GM18909 (cell line): ENCODE measurements around the gene ICE2.
A peak's percentile ranks its signal among the peaks of the same experiment; 100 is the strongest.

Experiments
- ATAC-seq: cut with Tn5 transposase; IDR thresholded peaks from one replicate; pipeline ENCODE4 v1.9.1; 2021; ENCODE audit warnings: mild to moderate bottlenecking; ENCODE audit not compliant: unreplicated experiment, poor library complexity

ICE2 gene, protein sequence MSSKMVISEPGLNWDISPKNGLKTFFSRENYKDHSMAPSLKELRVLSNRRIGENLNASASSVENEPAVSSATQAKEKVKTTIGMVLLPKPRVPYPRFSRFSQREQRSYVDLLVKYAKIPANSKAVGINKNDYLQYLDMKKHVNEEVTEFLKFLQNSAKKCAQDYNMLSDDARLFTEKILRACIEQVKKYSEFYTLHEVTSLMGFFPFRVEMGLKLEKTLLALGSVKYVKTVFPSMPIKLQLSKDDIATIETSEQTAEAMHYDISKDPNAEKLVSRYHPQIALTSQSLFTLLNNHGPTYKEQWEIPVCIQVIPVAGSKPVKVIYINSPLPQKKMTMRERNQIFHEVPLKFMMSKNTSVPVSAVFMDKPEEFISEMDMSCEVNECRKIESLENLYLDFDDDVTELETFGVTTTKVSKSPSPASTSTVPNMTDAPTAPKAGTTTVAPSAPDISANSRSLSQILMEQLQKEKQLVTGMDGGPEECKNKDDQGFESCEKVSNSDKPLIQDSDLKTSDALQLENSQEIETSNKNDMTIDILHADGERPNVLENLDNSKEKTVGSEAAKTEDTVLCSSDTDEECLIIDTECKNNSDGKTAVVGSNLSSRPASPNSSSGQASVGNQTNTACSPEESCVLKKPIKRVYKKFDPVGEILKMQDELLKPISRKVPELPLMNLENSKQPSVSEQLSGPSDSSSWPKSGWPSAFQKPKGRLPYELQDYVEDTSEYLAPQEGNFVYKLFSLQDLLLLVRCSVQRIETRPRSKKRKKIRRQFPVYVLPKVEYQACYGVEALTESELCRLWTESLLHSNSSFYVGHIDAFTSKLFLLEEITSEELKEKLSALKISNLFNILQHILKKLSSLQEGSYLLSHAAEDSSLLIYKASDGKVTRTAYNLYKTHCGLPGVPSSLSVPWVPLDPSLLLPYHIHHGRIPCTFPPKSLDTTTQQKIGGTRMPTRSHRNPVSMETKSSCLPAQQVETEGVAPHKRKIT

DNA sequence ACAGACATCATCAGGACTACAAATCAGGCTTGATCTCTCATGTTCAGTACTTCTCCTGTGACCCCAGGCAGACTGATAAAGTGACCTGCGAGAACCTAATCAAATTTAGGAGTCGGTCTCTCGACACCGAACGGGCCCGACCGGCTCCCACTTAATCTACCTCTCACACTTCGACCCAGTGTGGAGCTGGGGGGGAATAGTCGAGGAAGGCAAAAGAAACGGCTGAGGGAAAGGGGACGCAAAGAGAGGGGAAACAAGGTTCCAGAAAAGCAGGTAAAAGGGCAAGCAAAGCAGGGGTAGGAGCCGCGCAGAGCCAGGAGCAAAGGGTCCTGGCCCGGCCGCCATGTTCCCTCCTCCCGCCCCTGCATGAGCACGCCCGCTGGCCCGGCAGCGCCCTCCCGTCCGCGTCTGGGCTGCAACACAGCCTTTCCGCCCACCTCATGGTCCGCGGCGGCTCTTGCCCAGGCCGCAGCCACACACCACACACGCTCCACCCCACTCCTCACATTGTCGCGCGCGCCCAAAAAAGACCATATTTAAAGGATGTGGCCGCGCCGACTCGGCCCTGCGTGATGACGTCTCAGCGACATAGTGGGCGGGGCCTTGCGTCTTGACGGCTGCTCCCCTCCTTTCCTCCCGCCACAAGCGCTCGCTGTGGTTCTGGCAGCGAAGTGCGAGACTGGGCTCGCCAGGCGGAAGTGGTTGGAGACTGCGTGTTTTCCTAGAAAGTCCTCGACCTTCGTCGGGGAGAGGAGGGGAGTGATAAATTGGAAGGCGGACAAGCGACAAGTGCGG lies at the start of gene ICE2:
Gene ICE2 (minus strand): TSS at position 577 of the 795 bp plus-strand sequence. CDS start 1,165 bp downstream, outside the sequence.
- ATAC-seq = peak; percentile 88

DNA sequence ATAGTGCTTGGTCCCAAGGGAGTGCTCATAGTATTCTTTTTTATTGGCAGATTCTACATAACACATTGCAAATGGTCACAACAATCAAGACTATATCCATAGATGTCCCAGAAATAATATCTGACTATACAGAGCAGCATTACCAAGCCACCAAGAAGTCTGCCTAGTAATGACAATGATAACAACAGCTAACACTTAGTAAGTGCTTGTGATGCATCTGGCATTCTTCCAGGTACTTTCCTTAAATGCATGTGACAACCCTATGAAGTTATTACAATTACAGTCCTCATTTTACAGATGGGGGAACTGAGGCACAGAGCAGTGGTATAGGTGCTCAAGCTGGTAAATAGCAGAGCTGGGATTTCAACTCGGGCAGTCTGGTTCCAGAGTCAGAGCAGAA lies 49.6 kb upstream of the ICE2 start:
- no peak for ATAC-seq

DNA sequence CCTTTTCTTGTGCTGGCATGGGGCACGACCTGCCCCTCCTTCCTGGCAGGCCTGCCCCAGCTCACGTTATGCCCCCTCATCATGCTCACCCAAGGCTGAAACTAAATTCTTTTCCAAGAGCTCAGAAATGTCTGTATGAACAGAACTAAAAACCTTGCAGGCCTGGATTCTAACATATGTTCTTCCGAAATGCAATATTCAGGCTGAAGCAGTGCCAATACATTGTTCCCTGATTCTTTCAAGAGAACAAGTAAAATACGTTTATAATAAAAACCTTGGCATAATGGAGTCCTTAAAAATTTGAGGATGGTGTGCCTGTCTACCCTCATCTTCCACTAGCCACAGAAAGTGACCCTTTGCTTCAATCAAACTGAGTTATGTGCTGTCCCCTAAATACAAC lies 48.5 kb upstream of the ICE2 start:
- no peak for ATAC-seq

DNA sequence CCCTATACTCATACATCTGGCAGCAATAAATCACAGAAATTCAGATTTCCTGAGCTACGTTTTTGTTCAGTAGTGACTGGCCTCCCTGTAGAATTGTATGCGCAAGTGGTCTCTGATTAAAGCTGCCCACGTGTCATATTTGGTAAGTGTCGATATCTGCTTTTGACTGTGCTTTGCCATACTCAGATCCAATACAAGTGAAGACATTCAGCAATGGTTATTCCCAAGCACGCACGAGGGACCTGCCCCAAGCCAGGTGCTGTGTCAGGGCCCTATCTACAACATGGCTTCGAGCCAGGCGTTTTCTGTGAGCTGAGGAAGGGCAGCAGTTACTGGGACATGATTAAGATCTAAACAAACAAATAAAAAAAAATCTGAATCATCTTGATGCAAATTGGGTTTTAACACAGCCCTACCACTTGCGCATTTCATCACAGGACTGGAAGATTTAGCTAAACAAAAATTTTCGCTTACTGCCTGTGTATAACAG lies 47.2 kb upstream of the ICE2 start:
- ATAC-seq = no peak

DNA sequence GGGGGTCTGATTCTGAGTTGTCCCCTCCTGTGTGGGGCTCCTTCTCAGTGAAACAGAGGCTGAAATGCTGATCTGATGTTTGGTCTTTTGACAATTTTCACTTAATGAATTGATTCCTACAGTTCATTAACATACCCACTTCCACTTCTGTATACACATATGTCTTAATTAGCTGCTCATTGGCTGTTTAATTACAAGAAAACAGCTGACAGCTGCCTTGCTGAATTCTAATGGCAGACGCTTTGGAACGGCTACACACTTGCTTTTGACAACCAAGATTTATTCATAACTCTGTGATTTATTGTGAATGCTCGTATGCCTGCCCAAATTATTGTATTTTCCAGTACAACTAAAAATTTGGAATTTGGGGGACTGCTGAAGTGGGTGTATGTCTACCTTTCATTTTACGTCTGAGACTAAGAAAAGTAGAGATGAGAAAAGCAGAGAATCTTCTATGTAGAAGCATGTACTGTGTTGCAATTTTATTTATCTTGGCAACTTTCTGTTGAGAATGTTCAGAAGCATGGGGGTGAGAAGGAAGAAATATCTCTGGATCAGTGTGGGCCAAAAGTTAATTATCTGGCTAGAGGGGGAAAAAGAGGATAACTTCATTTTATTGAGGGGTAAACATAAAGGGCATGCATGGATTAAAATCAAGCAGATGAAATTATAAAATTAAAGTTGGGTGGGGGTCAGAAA lies 46.5 kb upstream of the ICE2 start:
- no peak for ATAC-seq

DNA sequence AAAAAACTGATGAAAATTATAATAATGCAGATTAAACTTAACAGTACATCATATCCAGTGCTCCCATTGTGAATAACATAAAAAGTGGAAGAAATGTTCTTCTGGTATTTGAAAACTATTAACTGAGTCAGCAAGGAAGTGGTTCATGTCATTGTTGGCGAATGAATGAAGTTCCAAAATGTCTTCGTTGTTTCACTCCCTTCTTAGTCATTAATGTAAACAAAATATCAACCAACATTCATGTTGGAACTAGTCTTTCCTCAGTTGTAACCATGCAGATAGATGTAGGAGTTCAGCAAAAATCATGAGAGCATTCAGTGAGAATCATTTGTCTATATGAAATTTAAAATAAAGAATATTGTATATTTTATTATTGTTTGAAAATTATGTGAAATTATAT lies 44.1 kb upstream of the ICE2 start:
- ATAC-seq = no peak

DNA sequence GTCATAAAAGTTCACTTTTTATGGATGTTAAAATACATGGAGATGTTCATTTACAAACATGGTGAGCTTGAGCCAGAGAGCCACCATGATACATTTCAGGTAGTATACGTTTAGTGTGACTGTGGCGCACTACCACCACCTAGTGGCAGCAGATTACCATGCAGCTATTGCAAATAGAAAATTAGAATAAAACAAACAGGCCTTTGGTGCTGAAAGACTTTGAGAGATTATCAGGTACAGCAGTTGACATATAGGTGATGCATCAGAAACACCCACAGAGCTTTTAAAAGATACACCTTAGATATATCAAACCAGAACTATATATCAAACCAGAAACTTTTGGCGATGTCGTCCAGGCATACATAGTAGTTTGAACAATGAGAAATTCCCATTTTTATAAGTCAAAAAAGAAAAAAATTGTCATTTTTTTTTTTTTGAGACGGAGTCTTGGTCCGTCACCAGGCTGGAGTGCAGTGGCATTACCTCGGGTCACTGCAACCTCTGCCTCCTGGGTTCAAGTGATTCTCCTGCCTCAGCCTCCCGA lies 42.0 kb upstream of the ICE2 start:
- ATAC-seq = peak; percentile 52

DNA sequence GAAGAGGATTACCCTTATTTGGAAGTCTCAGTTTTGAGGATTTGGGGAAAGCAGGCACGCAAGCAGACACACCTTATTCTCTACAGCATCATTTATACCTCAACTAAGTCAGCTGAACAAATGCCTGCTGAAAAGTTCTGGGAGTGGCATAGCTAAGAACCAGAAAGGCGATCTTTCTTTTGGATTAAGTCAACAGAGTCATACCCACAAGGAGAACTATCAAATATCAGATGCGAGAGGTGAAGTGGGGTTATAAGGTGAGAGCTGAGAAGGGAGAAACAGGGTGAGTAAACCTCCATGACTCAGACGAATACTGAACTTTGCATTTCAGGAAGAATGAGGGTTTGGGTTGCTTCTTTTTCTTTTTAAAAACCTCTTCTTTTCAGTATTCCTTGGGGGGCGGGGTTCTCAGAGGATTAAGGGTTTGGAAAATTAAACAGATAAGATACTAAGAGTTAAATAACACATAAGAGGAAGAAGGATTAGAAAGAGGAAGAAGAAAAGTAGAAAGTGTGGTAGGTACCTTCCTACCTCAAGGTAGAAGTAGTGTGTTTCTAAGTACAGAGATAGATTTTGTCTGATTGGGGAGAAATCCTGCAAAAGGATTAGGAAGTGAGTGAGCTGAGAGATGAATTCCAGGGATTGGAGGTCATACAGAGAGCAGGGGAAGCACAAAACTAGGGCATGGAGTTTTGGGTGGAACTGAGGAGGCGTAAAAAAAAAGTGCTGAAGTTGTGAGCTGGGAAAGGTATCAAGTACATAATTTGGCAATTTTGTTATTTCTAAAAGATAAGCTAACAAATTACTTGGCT lies 41.3 kb upstream of the ICE2 start:
- ATAC-seq = no peak

DNA sequence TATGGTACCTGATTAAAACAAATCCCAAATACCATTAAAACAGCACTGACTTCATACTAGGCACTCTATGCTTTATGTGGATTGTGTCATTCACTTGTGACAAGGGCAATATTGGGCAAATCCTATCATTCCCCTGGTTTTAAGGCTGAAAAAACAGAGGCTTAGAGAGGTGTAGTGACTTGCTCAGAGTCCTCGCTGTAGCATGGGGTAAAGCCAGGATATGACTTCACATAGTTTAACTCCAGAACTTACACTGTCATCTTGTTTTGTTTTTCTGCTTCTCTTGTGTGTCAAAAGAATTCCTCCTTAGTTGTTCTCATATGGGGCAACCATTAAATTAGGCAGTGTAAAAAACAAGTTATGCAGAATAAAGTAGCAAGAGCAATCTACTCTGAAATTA lies 40.3 kb upstream of the ICE2 start:
- ATAC-seq = no peak

DNA sequence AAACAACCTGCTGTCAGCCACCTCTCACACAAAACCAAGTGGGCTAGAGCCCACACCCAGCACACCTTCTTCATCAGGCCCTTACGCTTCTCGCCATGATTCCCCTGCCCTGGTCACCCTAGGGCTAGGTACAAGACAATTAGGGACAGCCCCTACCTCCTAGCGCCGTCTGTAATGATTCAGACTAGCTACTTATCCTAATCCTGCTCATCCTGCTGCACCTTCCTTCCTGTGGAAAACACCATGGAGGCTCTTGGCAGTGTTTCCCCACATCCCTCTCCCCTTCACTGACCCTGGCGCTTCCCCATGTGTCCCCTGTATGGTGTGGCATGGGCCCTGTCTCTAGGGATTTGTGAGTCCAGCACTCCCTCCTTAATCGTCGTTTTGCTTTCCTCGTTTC lies 39.6 kb upstream of the ICE2 start:
- no peak for ATAC-seq

DNA sequence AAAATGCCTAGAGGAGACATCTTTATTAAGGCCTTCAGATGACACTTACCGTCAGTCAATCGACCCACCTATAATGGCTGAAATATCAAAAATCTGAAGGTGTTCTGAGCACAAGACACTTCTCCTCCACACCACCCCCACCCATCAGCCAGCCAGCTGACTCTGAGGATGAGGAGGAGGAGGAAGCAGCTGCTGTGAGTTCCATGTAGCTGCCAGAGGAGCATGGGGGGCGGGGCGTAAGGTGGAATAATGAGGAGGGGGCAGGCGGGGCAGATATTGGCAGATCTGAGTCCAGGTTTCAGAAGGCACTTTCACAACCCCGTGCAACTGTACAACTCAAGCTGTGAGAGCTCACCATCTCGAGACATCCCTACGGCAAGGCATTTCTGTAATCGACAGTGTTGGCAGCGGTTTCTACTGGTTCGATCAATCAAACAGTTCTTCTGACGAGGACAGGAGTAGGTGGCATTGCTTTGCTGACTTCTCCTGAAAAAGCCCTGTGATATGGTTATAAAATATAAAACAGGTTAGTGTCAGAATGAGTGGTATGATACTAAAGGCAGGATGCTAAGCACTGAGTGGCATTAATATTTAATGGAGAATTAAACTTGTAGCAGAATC lies 35.4 kb upstream of the ICE2 start:
- ATAC-seq = no peak

DNA sequence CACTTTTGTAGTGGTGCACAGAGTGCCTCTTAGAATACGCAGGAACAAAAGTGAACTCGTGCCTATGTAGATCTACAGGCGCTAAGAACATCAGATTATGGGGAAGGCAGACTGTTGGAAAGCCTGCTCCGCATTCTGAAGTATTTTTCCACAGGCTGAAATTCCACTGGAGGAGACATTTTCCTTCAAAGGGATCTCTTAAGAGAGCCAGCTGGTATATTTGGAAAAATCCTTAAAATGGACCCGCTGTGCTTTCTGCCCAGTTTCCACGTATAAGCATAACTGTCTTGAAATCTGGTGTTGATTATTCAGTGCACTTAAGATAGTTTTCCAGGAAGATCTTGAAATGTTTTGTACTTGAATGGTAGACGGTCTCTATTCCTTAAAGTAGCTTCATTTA lies 34.7 kb upstream of the ICE2 start:
- no peak for ATAC-seq

DNA sequence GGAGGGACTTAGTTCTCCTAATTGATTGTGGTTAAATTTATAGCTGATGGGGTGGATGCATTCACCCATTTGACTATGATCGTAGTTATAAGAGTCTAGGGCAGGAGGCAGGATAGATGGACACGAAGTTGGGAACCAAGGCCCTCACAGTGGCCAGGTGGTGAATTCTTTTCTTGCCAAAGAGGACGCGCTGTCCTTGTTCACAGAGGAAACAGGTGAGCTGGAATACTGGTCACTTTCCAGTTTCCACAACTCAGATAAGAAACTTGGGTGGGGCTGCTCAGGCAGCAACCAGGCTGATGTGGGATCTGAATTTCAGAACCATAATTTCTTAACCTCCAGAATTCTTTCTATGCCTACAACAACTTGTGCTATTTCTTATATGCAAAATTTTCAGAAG lies 34.0 kb upstream of the ICE2 start:
- no peak for ATAC-seq

DNA sequence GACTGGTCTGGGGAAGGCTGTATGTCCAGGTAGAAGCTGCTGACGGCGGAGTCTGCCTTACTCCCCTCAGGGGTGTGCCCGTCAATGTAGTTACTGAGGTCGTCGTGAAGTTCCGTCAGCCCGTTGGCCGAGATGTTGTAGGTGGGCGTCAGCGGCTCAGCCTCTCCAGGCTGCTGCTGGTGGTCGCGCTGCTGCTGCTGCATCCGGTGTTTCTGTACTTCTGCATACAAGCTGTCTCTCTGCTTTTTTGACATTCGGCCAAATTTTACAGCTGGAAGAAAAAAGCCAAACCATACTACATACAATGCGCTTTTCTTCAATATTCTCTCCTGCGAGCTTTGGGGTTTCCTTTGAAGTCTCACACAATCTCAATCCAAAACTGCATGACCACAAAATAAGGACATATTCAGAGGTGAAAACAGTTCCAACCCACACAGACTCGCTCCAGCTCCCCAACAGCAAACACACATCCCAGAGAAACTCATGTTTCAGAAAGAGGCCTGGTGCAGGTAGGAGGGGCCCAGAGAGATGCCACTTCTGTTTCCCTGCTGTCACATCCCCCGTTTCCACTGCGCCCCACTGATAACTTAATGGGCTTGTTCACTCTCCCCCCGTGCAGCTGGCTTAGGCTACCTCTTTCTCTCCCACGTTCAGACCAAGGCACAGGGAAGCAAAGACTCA lies 32.5 kb upstream of the ICE2 start:
- ATAC-seq = no peak

DNA sequence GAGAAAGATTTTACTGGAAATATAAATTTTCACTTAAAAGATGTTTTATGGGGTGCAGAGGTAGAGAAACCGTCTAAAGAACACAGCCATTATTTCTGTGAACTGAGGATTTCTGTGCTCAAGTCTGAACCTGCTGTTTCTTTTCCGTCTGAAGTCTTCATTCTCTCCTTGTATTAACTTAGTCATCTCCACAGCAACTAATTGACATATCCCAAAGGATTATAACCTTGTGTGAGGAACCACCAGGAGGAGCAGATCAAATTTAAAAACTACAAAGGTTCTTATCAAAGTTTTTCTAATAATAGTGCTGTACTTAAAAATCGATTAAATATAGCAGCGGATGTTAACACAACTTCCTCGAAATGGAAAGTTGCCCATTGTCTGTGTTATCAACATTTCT lies 31.1 kb upstream of the ICE2 start:
- no peak for ATAC-seq

DNA sequence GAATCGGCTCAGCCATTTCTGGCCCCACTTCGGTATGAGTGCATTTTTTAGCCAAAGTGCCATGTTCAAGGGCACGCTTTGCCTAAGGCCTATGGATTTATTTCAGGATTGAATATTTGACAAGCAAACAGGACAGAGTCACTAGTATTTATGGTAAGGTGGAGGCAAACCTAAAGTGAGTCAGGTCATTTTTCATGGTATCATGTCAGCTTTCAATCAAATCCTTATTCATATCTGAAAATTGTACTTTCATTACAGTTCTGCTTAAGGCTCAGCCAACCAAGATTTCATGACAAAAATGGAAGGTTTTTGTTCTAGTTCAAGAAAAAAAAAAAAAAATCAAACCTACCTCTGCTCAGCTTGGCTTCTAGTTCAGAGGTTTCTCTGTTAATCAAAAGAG lies 30.5 kb upstream of the ICE2 start:
- ATAC-seq = no peak

DNA sequence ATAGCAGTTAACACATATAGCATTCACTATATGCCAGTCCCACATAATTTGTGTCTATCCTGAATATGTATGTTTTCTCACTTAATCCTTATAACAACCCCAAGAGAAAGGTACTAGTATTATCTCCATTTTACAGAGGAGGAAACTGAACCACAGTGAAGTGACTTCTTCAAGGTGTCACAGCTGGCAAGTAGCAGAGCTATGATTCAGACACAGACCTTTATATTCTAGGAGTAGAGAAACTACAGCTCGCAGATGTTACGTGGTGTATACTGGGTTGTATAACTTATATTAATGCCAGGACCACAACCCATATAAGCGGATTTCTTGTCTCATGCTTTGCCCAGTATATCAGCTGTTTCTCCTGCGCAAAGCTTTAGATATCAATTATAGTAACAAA lies 29.5 kb upstream of the ICE2 start:
- no peak for ATAC-seq
